Panc1 (cell line): ENCODE results near the gene ATF7.

Experiments used
- POLR2AphosphoS5 ChIP-seq: IDR thresholded peaks from 2 replicates; pipeline ENCODE4 v1.6.1; 2012; ENCODE audit warnings: mild to moderate bottlenecking, low read depth, low read length, moderate library complexity
- TF ChIP-seq, protein P1 (sequence below): fragments of 450-650 bp; IDR thresholded peaks from 2 replicates; pipeline ENCODE4 v1.5.1; 2017; ENCODE audit warnings: mild to moderate bottlenecking

DNA sequence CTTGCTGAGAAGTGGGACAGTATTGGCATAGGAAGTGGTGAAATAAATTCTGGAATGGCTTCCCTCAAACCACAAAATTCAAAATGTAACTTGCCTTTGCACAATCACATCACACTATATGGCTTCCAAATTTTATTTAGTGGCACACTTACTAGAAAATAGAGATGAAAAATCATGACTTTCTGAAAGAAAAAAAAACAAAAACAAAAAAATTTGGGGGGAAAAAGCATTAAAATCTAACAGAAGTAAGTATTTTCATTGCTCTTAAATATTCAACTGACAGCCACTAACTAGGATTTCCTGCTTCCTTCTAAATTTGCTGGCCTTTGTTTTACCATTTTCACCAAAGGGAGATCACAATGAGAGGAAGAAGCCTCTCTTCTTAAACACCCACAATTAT, 23.0 kb downstream of the ATF7 start:
- TF ChIP-seq, protein P1, sequence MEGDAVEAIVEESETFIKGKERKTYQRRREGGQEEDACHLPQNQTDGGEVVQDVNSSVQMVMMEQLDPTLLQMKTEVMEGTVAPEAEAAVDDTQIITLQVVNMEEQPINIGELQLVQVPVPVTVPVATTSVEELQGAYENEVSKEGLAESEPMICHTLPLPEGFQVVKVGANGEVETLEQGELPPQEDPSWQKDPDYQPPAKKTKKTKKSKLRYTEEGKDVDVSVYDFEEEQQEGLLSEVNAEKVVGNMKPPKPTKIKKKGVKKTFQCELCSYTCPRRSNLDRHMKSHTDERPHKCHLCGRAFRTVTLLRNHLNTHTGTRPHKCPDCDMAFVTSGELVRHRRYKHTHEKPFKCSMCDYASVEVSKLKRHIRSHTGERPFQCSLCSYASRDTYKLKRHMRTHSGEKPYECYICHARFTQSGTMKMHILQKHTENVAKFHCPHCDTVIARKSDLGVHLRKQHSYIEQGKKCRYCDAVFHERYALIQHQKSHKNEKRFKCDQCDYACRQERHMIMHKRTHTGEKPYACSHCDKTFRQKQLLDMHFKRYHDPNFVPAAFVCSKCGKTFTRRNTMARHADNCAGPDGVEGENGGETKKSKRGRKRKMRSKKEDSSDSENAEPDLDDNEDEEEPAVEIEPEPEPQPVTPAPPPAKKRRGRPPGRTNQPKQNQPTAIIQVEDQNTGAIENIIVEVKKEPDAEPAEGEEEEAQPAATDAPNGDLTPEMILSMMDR: no peak
- no peak for TF ChIP-seq POLR2AphosphoS5
